NT2/D1 (cell line): ENCODE measurements around the gene LPXN.

Experiments used
- SUZ12 ChIP-seq: IDR thresholded peaks from 2 replicates; pipeline ENCODE4 v1.6.1; 2011; ENCODE audit not compliant: insufficient read length, insufficient read depth; ENCODE audit errors: extremely low read depth
- ZNF274 ChIP-seq: IDR thresholded peaks from 2 replicates; pipeline ENCODE4 v1.6.1; 2011; ENCODE audit warnings: mild to moderate bottlenecking, low read depth, low read length

DNA sequence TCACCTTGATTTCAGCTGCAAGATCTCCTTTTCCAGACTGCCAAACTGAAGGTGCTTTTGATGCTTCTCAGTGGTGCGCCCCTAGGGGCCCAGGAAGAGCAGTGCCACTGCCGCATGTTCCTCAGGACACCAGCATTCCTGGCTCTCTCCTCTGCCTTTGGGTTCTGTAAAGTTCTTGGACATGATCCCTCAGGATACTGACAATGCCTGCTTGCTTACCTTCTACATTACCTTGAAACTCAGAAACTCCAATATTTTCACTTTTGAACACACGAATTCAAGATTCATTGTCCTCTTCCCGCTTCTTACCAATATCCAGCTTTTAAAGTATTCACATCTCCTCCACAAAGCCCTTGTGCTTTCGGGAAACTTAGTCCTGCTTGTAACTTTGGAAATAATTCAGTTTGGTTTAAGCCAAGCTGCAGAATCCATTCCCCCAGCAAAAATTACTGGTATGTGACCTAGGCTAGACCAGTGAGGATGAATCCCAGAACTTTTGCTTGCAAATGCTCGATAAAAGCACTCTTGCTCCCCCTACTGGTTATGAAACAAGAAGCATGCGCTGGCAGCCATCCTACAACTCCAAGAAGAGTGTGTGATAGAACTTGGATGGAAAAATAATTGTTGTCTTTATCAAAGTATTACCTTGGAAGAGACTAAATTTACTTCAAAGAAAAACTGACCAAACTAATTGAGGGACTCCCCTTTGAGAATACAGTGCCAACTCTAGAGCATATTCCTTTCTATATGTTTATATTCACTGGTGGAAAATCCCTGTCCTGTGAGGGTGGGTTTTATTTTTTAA, 51.2 kb downstream of the LPXN start:
- no peak for TF ChIP-seq SUZ12
- no peak for TF ChIP-seq ZNF274
